Activated T-cell treated with anti-CD3 and anti-CD28 coated beads, Interleukin-2, amount 50 U/mL, for 1 hour (primary cell): ENCODE data around the gene PPP1R3F.
"Not testable (repeated sequence)": the region's sequence is repeated elsewhere in the genome, so short reads cannot be mapped to it uniquely, and the experiment has no call there.

Experiments used
- DNase-seq: peaks from one replicate; pipeline ENCODE4 v3.0.0-alpha.2; 2020

The PPP1R3F gene

DNA sequence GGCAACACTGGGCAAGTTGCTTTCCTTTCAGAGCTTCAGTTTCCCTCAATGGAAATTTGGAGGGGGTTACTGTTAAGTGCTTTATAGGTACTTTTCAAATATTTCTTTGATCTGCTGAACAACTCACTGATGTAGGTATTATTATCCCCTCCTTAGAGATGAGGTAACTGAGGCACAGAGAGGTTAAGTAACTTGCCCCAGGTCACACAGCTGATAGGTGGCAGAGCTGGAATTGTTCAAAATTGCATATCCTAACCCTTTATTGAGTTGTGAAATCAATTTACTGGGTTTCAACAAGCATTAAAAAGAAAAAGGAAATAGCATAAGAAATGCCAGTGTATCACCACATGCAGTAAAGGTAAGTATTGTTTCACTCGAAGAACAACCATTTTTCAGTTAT lies 6.6 kb downstream of the PPP1R3F start:
- no peak for DNase-seq

DNA sequence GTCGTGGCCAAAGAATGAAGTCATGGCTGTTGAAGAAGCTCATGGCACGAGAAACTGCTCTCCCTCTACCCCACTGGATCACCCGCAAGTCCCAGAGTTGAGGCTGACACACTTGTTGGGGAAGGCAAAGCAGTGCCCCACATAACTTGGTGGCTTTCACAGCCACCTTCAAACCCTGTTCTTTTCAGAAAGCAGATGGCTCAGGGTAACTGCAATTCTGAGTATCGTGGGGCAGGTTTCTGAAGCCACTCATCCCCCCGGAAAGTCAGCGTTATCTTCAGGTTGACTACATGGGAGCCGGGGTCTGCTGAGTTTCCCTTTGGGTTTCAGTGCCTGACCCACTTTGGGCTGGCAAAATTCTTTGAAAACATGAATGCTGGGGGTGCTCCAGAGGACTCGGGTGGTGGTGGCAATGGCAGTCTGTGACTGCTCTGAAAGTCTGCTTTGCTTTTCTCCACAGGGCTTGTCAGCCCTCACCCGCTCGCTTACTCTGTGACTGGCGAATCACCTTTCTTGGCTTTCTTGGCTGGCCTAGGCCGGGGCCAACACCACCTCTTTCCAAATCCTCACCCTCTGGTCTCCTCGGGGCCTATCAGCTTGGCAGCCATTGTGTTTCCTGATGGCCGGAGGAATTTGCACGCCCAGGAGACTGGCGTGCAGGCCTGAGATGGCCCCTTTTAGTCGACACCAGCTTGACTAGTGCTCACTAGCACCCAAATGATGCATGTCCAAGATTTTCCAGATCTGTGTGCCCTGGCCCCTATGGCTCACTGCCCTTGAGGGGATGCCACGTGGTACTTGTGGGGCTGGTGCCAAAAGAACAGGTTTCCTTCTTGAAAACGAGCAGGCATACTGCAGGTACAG lies 7.3 kb downstream of the PPP1R3F start:
- DNase-seq, result no peak

DNA sequence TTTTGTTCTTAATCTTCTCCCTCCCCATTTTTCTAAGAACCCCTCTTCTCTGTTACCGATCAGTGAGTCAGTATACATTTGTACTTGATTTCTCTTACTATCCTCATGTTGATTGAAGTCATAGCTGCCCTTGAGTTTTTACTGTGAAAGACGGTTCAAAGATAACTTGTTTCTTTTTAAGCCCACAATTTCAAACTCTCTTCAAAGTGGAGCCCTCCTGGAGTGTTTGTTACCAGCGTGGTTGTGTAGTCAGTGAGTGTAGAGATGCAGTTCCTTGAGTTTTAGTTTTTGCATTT lies 7.9 kb downstream of the PPP1R3F start:
- DNase-seq, result no peak

DNA sequence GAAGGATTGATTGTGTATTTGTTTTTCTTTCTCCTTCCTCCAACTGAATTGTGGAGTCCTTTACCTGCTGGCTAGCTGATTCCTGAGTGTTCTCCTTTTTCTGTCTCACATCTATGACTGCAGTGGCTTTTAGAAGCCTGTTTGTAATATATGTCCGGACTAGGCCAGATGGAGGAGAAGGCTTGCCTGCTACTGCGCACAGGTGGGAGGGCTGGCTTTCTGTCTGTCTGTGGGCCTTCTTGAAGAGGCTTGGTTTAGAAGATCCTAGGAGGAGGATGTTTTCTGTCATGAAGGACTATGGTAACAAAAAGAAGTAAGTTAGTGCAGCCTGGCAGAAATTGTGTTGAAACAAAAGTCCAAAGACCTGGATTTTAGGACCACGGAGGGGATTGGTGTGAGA lies 8.5 kb downstream of the PPP1R3F start:
- DNase-seq, result no peak

DNA sequence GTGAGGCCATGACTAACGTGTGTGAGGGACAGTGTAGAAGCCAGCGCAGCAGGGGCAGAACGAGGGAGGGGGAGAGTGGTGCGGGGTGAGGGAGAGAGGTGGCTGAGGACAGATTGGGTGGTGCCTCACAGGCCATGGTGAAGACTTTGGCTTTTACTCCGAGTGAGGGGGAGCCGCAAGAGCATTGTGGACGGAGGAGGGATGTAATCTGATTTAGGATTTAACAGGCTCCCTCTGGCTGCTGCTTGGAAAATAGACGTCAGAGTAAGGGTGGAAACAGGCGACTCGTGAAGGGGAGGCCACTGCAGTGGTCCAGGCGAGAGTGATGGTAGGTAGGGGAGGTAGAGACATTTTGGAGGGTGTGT lies 13.0 kb downstream of the PPP1R3F start:
- DNase-seq, result no peak

DNA sequence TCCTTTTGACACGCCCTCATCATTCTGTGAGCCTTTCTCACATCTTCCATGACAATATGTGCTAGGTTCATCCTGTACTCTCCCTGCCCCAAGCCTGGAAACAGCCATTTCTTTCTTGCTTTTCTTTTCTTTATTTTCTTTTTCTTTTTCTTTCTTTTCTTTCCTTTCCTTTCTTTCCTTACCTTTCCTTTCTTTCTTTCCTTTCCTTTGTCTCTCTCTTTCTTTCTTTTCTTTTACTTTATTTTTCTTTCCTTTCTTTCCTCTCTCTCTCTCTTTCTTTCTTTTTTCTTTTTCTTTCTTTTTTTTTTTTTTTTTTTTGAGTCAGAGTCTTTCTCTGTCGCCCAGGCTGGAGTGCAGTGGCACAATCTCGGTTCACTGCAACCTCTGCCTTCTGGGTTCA lies 14.6 kb downstream of the PPP1R3F start:
- no peak for DNase-seq

DNA sequence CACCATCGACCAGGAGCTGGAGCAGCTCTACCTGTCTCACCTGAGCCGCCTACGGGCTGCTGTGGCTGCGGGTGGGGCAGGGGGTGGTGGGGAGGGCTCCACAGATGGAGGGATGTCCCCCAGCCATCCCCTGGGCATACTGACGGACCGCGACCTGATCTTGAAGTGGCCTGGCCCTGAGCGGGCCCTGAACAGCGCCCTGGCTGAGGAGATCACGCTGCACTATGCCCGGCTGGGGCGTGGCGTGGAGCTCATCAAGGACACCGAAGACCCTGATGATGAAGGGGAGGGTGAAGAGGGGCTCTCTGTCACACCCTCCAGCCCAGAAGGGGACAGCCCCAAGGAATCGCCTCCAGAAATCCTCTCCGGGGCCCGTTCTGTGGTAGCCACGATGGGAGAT lies 16.5 kb downstream of the PPP1R3F start:
- no peak for DNase-seq

DNA sequence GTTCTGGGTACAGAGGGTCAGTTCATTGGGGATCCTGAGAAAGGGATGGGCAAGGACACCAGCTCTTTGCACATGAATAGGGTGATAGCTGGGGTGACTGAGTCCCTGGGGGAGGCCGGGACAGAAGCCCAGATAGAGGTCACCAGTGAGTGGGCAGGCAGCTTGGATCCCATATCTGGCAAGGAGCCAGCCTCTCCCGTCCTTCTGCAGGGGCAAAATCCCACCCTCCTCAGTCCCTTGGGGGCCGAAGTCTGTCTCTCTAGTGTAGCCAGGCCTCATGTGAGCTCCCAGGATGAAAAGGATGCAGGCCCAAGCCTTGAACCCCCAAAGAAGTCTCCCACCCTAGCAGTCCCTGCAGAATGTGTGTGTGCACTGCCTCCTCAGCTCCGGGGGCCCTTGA lies 17.0 kb downstream of the PPP1R3F start:
- no peak for DNase-seq

DNA sequence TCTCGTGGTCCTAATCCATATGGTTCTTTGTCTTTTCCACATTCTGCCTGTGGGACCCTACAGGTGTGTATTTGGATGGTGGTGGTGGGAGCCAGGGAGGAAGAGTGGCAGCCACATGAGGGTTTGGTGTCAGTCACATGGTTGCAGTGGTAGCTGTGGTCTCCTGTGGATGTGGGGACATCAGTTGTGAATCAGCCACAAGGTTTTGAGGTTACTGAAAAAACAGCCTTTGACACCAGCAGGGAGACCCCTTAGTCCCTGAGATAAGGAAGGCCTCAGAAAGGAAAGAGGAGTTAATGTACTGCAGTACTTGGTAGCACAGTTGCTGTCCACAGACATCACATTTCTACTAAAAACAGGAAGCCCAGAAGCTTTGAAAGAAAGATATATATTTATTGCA lies 18.1 kb downstream of the PPP1R3F start:
- DNase-seq, result no peak

DNA sequence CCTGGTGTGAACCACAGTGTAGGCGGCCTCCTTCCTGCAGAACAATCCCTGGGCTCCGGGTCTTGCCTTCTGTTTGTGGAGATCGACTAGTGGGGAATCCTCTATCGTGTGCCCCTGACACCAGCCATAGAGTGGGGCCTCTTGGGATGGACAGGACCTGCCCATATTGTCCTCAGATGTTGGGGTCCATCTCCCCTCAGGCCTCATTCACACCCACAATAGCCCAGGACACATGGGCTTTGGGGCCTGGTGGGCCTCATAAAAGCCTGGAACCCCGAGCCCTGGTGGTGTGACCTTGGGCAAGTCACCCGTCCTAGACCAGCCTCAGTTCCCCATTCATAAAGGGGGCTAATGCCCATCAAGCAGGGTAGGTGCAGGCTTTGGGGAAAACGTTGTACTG lies 20.6 kb downstream of the PPP1R3F start:
- DNase-seq, result no peak

DNA sequence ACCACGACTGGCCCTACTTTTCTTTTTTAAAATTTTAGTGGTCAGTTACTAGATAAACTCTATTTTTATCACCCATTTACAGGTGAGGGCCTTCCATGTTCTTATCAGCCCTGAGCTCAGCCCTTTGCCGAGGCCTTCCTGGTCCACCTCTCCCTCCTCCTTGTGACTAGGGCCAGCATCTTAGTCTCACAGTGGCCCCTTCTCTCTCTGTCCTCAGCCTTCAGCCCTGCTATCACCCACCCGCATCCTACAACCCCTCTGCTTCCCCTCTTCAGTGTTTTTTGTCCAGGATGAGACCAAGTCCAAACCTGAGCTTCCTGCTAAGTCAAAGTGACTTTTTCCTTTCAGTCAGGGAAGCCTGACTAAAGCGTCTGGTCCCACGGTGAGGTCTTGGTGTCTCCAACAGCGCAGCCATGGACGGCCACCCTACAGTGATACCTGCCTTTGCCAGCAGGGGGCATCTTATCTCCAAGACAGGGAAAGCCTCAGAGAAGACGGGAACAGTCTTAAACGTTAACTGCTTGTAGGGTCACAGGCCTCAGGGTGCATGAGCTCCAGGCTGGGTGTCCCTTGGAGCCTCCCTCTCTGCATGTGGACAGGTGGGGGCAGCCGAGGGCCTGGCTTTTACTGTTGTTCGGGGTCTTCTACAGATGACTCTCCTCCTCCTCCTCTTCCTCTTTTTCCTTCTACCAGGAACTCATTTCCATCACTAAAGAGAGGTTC lies 22.2 kb downstream of the PPP1R3F start:
- DNase-seq, result peak; percentile 68

DNA sequence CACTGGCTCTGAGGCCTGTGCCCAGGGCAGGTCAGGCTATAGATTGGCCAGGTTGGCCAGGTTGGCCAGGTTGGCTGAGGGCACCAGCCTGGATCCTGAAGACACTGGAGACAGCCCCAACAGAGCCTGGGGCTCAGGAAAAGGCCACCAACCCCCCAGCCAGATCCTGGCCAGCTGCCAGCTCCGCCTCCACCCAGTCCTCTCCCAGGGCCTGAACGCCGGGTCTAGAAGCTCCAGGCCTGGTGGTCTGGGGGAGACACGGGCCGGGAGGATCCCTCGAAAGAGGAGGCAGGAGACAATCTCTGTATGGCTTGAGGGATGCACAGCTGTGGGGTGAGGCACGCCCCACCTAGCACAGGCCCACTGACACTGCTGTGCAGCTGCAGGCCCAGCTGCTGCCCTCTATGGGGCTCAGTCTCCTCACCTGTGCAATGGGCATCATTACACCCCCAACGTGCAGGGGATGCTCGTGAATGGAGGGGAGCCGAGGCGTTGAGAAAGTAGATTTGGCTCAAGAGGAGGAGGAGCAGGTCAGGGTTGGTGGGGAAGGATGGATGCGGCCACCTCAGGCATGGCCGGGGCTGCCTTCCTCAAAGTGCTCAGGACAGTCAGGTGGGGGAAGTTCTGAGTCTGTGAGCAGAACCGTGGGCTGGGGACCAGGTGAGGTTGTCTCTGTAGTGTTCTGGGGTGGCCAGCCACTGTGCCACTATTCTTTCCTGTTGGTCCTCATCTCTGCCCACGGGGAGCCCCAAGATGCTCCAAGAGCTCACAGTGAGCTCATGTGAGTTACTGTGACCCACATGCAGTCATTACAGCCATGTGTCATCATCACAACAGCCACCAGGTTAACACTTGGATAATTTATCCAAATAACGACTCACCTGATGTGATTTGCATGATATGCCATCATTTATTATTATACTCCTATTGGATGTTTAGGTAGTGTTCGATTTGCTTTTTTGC lies 23.1 kb downstream of the PPP1R3F start:
- DNase-seq, result no peak

DNA sequence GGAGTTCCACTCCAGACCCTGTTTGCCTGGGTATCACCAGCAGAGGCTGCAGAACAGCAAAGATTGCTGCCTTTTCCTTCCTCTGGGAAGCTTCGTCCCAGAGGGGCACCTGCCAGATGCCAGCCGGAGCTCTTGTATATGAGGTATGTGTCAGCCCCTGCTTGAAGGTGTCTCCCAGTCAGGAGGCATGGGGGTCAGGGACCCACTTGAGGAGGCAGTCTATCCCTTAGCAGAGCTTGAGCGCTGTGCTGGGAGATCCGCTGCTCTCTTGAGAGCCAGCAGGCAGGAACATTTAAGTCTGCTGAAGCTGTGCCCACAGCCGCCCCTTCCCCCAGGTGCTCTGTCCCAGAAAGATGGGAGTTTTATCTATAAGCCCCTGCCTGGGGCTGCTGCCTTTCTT lies 29.7 kb downstream of the PPP1R3F start:
- DNase-seq, result not testable (repeated sequence)

DNA sequence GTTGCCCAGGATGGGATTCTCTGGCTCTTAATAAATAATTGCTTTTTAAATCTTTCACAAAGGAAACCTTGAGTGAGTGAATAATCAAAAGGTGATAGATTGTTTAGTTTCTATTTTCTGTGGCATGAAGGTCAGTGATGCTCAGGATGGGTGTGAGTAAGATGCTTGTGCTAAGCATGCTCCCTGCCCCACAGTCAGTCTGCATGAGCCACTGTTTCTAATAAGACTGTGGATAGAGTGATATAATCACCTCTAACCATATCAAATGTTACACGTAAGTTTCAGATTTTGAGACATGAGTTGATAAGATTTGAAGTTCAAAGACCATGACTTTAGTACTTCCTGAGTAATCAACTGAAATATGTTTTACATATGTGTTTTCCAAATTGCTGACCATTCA lies 31.1 kb downstream of the PPP1R3F start:
- no peak for DNase-seq

DNA sequence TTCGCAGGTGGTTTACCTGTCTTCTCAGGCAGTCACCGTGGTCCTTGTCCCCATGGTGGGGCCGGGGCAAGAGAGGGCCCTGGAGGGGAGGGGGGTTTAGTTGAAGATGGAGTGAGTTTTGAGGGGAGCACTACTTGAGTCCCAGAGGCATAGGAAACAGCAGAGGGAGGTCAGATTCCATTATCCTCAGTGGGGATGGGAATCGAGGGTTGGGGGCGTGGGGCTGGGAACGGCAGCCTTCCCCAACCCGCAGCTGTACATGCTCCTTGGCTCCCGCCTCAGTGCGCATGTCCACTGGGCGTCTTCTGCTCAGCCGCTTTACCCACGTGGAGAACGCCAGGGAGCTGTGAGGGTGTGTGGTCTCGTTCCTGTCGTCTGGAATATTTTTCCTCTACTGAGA lies 33.8 kb downstream of the PPP1R3F start, which contains the start of gene GAGE10:
GAGE10 (plus strand) TSS at position 301 of the 400 bp plus-strand sequence. CDS start 1,214 bp downstream, outside the sequence.
- DNase-seq, result no peak

DNA sequence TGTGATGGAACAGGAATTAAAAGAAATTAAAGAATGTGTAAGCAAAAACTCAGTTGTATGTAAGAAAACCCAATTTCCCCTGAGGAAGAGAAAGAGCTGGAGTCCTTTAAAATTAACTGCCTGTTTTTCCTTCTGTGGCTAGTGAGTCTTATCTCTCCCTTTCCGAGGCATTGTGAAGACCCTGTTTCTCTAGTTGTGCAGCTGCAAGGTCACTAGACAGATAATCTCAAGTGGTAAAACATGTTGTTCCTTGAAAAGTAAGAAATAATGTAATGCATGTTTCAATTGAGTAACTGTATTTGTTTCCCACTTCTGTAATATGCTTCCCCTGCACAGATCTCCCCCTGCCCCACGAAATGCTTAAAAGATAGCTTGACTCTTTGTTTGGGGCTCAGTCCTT lies 38.2 kb downstream of the PPP1R3F start:
- DNase-seq, result not testable (repeated sequence)

DNA sequence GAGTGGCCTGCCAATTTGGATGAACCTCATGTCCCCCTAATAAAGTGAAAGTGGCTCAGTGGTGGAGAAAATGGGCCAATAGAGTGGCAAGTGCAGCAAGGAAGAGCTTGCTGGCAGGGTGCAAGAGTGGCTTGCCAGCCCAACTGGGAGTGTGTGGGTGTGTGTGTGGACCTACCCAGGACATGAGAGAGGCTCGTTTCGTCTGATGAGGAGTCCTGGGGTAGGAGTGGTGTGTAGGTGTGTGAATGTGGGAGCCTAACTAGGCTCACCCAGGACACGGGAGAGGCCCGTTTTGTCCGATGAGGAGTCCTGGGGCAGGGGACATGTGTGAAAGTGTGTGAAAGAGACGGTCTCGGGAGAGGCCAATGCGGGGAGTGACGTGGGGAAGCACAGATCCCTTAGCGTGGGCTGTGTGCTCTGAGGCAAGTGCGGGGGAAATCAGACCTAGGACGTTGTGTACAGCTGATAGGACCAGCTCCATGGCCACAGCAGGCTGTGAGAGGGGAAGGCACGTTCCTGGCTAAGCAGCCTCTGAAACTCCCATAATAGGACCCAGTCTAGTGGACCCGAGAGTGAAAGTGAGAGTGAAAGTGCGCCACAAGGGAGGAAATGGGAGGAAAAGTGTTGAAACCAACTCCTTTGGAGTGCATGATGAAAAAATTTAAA lies 39.1 kb downstream of the PPP1R3F start:
- peak; percentile 43 for DNase-seq

DNA sequence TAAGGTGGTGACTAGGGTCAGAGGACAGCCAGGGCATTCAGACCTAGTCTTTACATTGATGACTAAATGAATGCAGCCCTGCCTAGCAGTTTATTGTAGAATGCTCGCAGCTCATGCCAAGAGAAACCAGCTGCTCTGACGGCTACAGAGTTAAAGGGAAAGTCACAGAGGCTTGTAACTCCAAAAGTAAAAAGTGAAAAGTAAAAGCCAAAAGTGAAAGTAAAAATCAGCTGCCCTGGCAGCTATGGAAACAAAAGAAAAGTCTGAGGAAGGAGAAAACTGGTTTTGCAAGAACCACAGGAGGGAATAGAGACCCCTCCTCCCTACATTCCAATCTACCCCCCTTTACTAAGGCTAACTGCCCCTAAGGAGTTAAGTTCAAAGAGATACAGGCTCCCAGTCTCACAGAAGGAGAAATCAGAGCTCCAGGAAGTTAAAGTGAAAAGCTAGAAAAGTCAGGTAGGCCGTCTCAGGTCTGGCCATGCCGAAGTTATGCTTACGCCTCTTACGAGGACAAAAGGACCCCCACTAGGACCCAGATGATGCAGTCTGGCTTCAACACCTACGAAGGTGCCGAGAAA lies 39.9 kb downstream of the PPP1R3F start:
- no peak for DNase-seq

DNA sequence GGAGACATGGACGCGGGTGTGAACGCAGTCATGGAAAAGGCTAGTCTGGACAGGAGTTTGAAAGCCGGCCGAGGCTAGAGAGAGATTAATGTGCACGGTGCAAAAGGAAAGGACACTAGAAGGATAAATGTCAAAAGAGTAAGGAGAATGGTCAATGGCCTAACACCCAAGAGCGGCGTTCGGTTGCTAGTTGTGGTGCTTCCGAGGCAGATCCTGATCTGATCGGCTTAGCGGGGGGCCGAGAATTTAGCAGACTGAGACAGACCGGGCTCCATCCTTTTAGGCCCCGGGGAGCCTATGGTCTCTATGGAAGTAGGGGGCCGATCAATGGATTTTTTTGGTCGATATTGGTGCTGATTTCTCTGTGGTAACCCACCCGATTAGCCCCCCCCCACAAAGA lies 40.8 kb downstream of the PPP1R3F start:
- no peak for DNase-seq

DNA sequence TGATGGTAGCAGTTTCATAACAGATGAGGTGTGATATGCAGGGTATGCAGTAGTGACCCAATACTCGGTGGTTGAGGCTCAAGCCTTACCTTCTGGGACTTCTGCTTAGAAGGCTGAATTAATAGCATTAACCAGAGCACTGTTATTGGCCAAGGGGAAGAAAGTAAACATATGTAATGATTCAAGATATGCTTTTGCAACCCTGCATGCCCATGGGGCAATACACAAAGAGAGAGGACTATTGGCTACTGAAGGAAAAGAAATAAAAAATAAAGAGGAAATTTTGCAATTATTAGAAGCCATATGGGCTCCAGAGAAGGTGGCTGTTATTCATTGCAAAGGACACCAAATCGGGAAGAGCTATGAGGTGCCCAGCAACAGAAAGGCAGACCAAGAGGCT lies 42.6 kb downstream of the PPP1R3F start:
- no peak for DNase-seq

DNA sequence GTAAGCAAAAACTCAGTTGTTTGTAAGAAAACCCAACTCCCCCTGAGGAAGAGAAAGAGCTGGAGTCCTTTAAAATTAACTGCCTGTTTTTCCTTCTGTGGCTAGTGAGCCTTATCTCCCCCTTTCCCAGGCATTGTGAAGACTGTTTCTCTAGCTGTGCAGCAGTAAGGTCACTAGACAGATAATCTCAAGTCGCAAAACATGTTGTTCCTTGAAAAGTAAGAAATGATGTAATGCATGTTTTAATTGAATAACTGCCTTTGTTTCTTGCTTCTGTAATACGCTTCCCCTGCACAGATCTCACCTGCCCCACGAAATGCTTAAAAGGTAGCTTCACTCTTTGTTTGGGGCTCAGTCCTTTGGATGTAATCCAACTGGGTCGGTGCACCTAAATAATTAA lies 46.5 kb downstream of the PPP1R3F start:
- no peak for DNase-seq

DNA sequence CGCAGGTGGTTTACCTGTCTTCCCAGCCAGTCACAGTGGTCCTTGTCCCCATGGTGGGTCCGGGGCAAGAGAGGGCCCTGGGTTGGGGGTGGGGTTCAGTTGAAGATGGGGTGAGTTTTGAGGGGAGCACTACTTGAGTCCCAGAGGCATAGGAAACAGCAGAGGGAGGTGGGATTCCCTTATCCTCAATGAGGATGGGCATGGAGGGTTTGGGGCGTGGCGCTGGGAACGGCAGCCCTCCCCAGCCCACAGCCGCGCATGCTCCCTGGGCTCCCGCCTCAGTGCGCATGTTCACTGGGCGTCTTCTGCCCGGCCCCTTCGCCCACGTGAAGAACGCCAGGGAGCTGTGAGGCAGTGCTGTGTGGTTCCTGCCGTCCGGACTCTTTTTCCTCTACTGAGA lies 52.1 kb downstream of the PPP1R3F start, which contains the start of gene GAGE12J:
GAGE12J (plus strand) TSS at position 301 of the 400 bp plus-strand sequence. CDS start 1,157 bp downstream, outside the sequence.
- DNase-seq, result not testable (repeated sequence)
